Hair follicular keratinocyte (primary cell): ENCODE measurements around the gene SLC25A4. TPM values are rescaled to one million over a fixed set of nuclear protein-coding genes. Genes with fewer than 3 reads are reported as not detected.

Source experiments
- total RNA-seq: library from RNA; depleted of rRNA; stranded (reverse); fragments of >200 nt; gene quantifications from 2 replicates; pipeline ENCODE4 v1.2.3, GENCODE V29; 2015

SLC25A4 gene
- 8.0 and 12.9 TPM in 2 replicates for total RNA-seq

DNA sequence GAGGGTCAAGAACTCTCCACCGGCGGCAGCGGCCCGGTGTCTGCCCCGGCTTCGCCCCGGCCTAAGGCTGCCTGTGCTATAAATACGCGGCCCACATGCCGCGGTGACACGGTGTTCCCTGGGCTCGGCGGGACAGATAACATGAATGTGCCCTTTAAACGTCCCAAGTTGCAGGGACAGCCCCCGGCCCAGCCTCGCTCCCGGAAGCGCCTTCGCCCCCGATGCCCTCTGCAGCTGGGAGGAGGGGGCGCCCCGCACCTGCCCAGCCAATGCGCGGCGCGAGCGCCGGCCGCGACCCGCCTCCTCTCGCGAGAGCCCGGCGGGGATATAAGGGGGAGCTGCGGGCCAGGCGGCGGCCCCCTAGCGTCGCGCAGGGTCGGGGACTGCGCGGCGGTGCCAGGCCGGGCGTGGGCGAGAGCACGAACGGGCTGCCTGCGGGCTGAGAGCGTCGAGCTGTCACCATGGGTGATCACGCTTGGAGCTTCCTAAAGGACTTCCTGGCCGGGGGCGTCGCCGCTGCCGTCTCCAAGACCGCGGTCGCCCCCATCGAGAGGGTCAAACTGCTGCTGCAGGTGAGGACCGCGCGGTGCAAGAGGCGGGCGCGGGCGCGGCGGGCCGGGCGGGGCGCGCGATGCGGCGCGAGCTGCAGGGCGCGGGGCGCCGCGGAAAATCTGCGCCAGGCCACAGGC lies at the start of gene SLC25A4:
TSS of gene SLC25A4 (plus strand) at position 355 of the 689 bp plus-strand sequence. CDS start at position 462, 107 bp downstream.

Other genes with a start within 250 kb of the SLC25A4 start
- not detected in 2 replicates for gene HELT, start 124.8 kb upstream of the SLC25A4 start, total RNA-seq
- 22.9 and 23.1 TPM in 2 replicates for gene CFAP97, start 60.7 kb downstream of the SLC25A4 start, total RNA-seq
- 7.6 and 9.2 TPM in 2 replicates for gene SNX25, start 66.3 kb downstream of the SLC25A4 start, total RNA-seq